Trophoblast cell (in vitro differentiated cells and primary cell): ENCODE results near the gene POLR2B. TPM values are rescaled to one million over a fixed set of nuclear protein-coding genes. Genes with fewer than 3 reads are reported as not detected.

ENCODE experiments used
- DNase-seq, 2 donors: peaks; one replicate each; pipeline ENCODE4 v3.0.0-alpha.2; 2016
- H2AFZ ChIP-seq: 2 replicates; pipeline ENCODE4 v1.6.1; 2013; ENCODE audit warnings: low read length, moderate library complexity, mild to moderate bottlenecking; ENCODE audit not compliant: insufficient read depth, poor library complexity
- H2AK5ac ChIP-seq: 2 replicates; pipeline ENCODE4 v1.6.1; 2013; ENCODE audit warnings: mild to moderate bottlenecking, low read length
- H2BK120ac ChIP-seq: 2 replicates; pipeline ENCODE4 v1.6.1; 2013; ENCODE audit warnings: low read length, mild to moderate bottlenecking, moderate library complexity; ENCODE audit not compliant: insufficient read depth, poor library complexity
- H2BK12ac ChIP-seq: 2 replicates; pipeline ENCODE4 v1.6.1; 2013; ENCODE audit warnings: mild to moderate bottlenecking, low read length, moderate library complexity
- H2BK5ac ChIP-seq: 2 replicates; pipeline ENCODE4 v1.6.1; 2013; ENCODE audit warnings: low read length, low read depth, moderate library complexity, mild to moderate bottlenecking; ENCODE audit not compliant: poor library complexity
- H3K14ac ChIP-seq: 2 replicates; pipeline ENCODE4 v1.6.1; 2013; ENCODE audit warnings: mild to moderate bottlenecking, low read length
- H3K18ac ChIP-seq: 2 replicates; pipeline ENCODE4 v1.6.1; 2013; ENCODE audit warnings: mild to moderate bottlenecking, low read length
- H3K23ac ChIP-seq: 2 replicates; pipeline ENCODE4 v1.6.1; 2013; ENCODE audit warnings: low read length
- H3K27ac ChIP-seq: 2 replicates; pipeline ENCODE4 v1.5.1; 2013; ENCODE audit warnings: low read depth, mild to moderate bottlenecking, inconsistent platforms, low read length, moderate library complexity
- H3K27me3 ChIP-seq: 2 replicates; pipeline ENCODE4 v1.6.1; 2013; ENCODE audit warnings: inconsistent platforms, mild to moderate bottlenecking, low read length, moderate library complexity; ENCODE audit not compliant: insufficient read depth
- H3K36me3 ChIP-seq, 2 experiments: 1 replicate in 1 of 2; 2 replicates in 1 of 2; pipeline ENCODE4 v1.6.1; 2013; ENCODE audit warnings: low read length in 2 of 2, mild to moderate bottlenecking in 2 of 2, moderate library complexity in 1 of 2; ENCODE audit not compliant: insufficient read depth in 2 of 2, control insufficient read depth in 1 of 2
- H3K4ac ChIP-seq: 2 replicates; pipeline ENCODE4 v1.6.1; 2013; ENCODE audit warnings: low read depth, mild to moderate bottlenecking, low read length, moderate library complexity
- H3K4me1 ChIP-seq, 2 experiments: 1 replicate in 1 of 2; 2 replicates in 1 of 2; pipeline ENCODE4 v1.6.1; 2013; ENCODE audit warnings: low read length in 2 of 2, mild to moderate bottlenecking in 2 of 2, moderate library complexity in 1 of 2; ENCODE audit not compliant: insufficient read depth in 2 of 2, control insufficient read depth in 1 of 2
- H3K4me2 ChIP-seq: 2 replicates; pipeline ENCODE4 v1.6.1; 2013; ENCODE audit warnings: inconsistent platforms, mild to moderate bottlenecking, low read length, moderate library complexity
- H3K4me3 ChIP-seq: 2 replicates; pipeline ENCODE4 v1.5.1; 2013; ENCODE audit warnings: mild to moderate bottlenecking, low read depth, low read length, inconsistent platforms
- H3K79me1 ChIP-seq: one replicate; pipeline ENCODE4 v1.6.1; 2013; ENCODE audit warnings: low read length
- H3K79me2 ChIP-seq: 2 replicates; pipeline ENCODE4 v1.6.1; 2013; ENCODE audit warnings: low read length, mild to moderate bottlenecking; ENCODE audit not compliant: control insufficient read depth, insufficient read depth, poor library complexity
- H3K9ac ChIP-seq: 2 replicates; pipeline ENCODE4 v1.6.1; 2013; ENCODE audit warnings: mild to moderate bottlenecking, low read length
- H3K9me3 ChIP-seq: 2 replicates; pipeline ENCODE4 v1.6.1; 2013; ENCODE audit warnings: low read depth, mild to moderate bottlenecking, control low read depth, inconsistent platforms, low read length; ENCODE audit not compliant: insufficient read depth
- H4K12ac ChIP-seq: 2 replicates; pipeline ENCODE4 v1.6.1; 2013; ENCODE audit warnings: low read depth, mild to moderate bottlenecking, low read length, moderate library complexity
- H4K8ac ChIP-seq: 2 replicates; pipeline ENCODE4 v1.6.1; 2013; ENCODE audit warnings: low read depth, mild to moderate bottlenecking, low read length, moderate library complexity
- H4K91ac ChIP-seq: one replicate; pipeline ENCODE4 v1.6.1; 2013; ENCODE audit warnings: low read depth, mild to moderate bottlenecking, low read length, moderate library complexity
- WGBS: extraction: QIAGEN DNeasy Blood & Tissue Kit; methylation state at CpG from one replicate; pipeline ENCODE4 v1.1.7; 2013; ENCODE audit warnings: missing lambda C conversion rate; ENCODE audit not compliant: insufficient read length, insufficient coverage; ENCODE audit errors: extremely low coverage; 5-methylcytosine and 5-hydroxymethylcytosine counted together
- polyA plus RNA-seq: library from polyadenylated mRNA; stranded (reverse); fragments of 200-250 nt; gene quantifications from 2 replicates; pipeline ENCODE4 v1.2.3, GENCODE V29; 2013

POLR2B gene
- polyA plus RNA-seq, result 67.1 and 67.9 TPM in 2 replicates

GRCh38 chr4:56978750-56979303 is at the start of gene POLR2B:
Gene POLR2B (plus strand): TSS chr4:56978896. CDS start chr4:56978986, 90 bp downstream.
- H4K8ac ChIP-seq, result peak within 1 kb of the TSS; percentile 97
- H3K9ac ChIP-seq, result peak within 1 kb of the TSS; percentile 96
- peak within 1 kb of the TSS; percentile 69 for H4K91ac ChIP-seq
- peaks cover 30% of the 10 kb centered on the region for H3K79me2 ChIP-seq
- H3K4me2 ChIP-seq, result peak within 1 kb of the TSS; percentile 98
- H3K27me3 ChIP-seq, result no peaks in the 10 kb centered on the region
- WGBS, result no CpG with 5 or more reads among the region's 37 CpGs
- no peak within 1 kb of the TSS for H2BK120ac ChIP-seq
- H2BK12ac ChIP-seq, result no peak within 1 kb of the TSS
- DNase-seq, result peak; percentile 98 to 100
- peak within 1 kb of the TSS; percentile 81 for H3K4ac ChIP-seq
- peak within 1 kb of the TSS; percentile 97 for H3K4me3 ChIP-seq
- peak within 1 kb of the TSS; percentile 39 for H2AK5ac ChIP-seq
- peaks cover 4% of the 10 kb centered on the region in 2 experiments for H3K36me3 ChIP-seq
- peaks cover 12% of the 10 kb centered on the region for H3K79me1 ChIP-seq
- H3K18ac ChIP-seq, result peak within 1 kb of the TSS; percentile 24
- H3K4me1 ChIP-seq, result peaks cover 0 to 7% of the 10 kb centered on the region in 2 experiments
- H3K27ac ChIP-seq, result peak within 1 kb of the TSS; percentile 91
- no peak within 1 kb of the TSS for H3K23ac ChIP-seq
- no peaks in the 10 kb centered on the region for H3K9me3 ChIP-seq
- peak within 1 kb of the TSS; percentile 74 for H3K14ac ChIP-seq
- peak within 1 kb of the TSS; percentile 88 for H2AFZ ChIP-seq
- H2BK5ac ChIP-seq, result peak within 1 kb of the TSS; percentile 71
- H4K12ac ChIP-seq, result peak within 1 kb of the TSS; percentile 90

DNA sequence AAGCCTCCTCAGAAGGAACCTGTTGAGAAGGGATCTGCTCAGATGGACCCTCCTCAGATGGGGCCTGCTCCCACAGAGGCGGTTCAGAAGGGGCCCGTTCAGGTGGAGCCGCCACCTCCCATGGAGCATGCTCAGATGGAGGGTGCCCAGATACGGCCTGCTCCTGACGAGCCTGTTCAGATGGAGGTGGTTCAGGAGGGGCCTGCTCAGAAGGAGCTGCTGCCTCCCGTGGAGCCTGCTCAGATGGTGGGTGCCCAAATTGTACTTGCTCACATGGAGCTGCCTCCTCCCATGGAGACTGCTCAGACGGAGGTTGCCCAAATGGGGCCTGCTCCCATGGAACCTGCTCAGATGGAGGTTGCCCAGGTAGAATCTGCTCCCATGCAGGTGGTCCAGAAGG is 48.1 kb upstream of the POLR2B start:
- H3K79me1 ChIP-seq, result no peaks in the 10 kb centered on the region
- H3K4me1 ChIP-seq, result no peaks in the 10 kb centered on the region
- no peak for DNase-seq
- H4K91ac ChIP-seq, result no peak overlapping the region
- H3K36me3 ChIP-seq, result peaks cover 22 to 24% of the 10 kb centered on the region in 2 experiments
- no peak overlapping the region for H2BK120ac ChIP-seq
- H2BK5ac ChIP-seq, result no peak overlapping the region
- H2AFZ ChIP-seq, result no peak overlapping the region
- H3K14ac ChIP-seq, result no peak overlapping the region
- H3K4me2 ChIP-seq, result no peak overlapping the region
- no peaks in the 10 kb centered on the region for H3K27me3 ChIP-seq
- no peak overlapping the region for H3K18ac ChIP-seq
- no peak overlapping the region for H3K4ac ChIP-seq
- no peak overlapping the region for H3K9ac ChIP-seq
- no peak overlapping the region for H2AK5ac ChIP-seq
- no peaks in the 10 kb centered on the region for H3K79me2 ChIP-seq
- no peak overlapping the region for H2BK12ac ChIP-seq
- no peaks in the 10 kb centered on the region for H3K9me3 ChIP-seq
- H3K4me3 ChIP-seq, result no peak overlapping the region
- no peak overlapping the region for H3K23ac ChIP-seq
- no peak overlapping the region for H3K27ac ChIP-seq
- H4K8ac ChIP-seq, result no peak overlapping the region
- WGBS, result no CpG with 5 or more reads among the region's 7 CpGs
- H4K12ac ChIP-seq, result no peak overlapping the region

GRCh38 chr4:56931924-56932323 is 46.8 kb upstream of the POLR2B start:
- H3K4ac ChIP-seq, result no peak overlapping the region
- no peak overlapping the region for H2BK12ac ChIP-seq
- H3K23ac ChIP-seq, result no peak overlapping the region
- no peak overlapping the region for H3K9ac ChIP-seq
- H2AFZ ChIP-seq, result no peak overlapping the region
- no peak for DNase-seq
- H3K4me3 ChIP-seq, result no peak overlapping the region
- no peak overlapping the region for H2BK120ac ChIP-seq
- no peak overlapping the region for H3K14ac ChIP-seq
- H2AK5ac ChIP-seq, result no peak overlapping the region
- no peak overlapping the region for H4K91ac ChIP-seq
- H3K18ac ChIP-seq, result no peak overlapping the region
- no CpG with 5 or more reads among the region's 4 CpGs for WGBS
- no peak overlapping the region for H3K4me2 ChIP-seq
- no peak overlapping the region for H4K12ac ChIP-seq
- no peaks in the 10 kb centered on the region for H3K79me1 ChIP-seq
- H3K27me3 ChIP-seq, result no peaks in the 10 kb centered on the region
- no peaks in the 10 kb centered on the region for H3K4me1 ChIP-seq
- H3K36me3 ChIP-seq, result peaks cover 22 to 24% of the 10 kb centered on the region in 2 experiments
- no peak overlapping the region for H2BK5ac ChIP-seq
- no peak overlapping the region for H3K27ac ChIP-seq
- no peaks in the 10 kb centered on the region for H3K79me2 ChIP-seq
- no peak overlapping the region for H4K8ac ChIP-seq
- H3K9me3 ChIP-seq, result no peaks in the 10 kb centered on the region

DNA sequence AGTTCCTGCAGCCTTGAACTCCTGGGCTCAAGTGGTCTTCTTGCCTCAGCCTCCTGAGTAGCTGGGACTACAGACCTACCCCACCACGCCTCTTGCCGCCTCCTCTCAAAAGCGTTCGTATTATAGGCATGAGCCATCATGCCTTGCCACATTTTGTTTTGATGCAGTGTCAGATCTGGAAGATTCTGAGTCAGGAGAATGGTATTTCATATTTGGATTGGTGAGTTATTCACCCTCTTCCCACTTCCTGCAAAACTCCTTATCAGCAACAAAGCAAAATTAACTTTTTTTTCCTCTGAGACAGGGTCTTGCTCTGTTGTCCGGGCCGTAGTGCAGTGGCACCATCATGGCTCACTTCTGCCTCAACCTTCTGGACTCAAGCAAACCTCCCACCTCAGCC is 41.4 kb upstream of the POLR2B start:
- no peaks in the 10 kb centered on the region for H3K27me3 ChIP-seq

More for the DNA sequence above, 41.4 kb upstream of the POLR2B start:
- H2BK120ac ChIP-seq, result no peak overlapping the region
- H3K9me3 ChIP-seq, result no peaks in the 10 kb centered on the region
- H3K18ac ChIP-seq, result no peak overlapping the region
- H3K23ac ChIP-seq, result no peak overlapping the region
- DNase-seq, result peak; percentile 29 to 77
- no CpG with 5 or more reads among the region's 6 CpGs for WGBS
- no peak overlapping the region for H2AFZ ChIP-seq
- H4K91ac ChIP-seq, result no peak overlapping the region
- no peak overlapping the region for H2BK5ac ChIP-seq
- no peak overlapping the region for H3K27ac ChIP-seq
- H3K4me2 ChIP-seq, result no peak overlapping the region
- H3K36me3 ChIP-seq, result peaks cover 10 to 23% of the 10 kb centered on the region in 2 experiments
- H3K79me1 ChIP-seq, result no peaks in the 10 kb centered on the region
- no peak overlapping the region for H3K9ac ChIP-seq
- no peak overlapping the region for H4K8ac ChIP-seq
- H4K12ac ChIP-seq, result no peak overlapping the region
- H3K79me2 ChIP-seq, result no peaks in the 10 kb centered on the region
- H3K4ac ChIP-seq, result no peak overlapping the region
- peak overlapping the region; percentile 13 for H3K4me3 ChIP-seq
- no peak overlapping the region for H2BK12ac ChIP-seq
- no peak overlapping the region for H3K14ac ChIP-seq
- no peak overlapping the region for H2AK5ac ChIP-seq
- no peaks in the 10 kb centered on the region for H3K4me1 ChIP-seq
